ENCODE data around the gene CDC7. TPM values are rescaled to one million over a fixed set of nuclear protein-coding genes. Genes with fewer than 3 reads are reported as not detected.
"Not testable (repeated sequence)": the region's sequence is repeated elsewhere in the genome, so short reads cannot be mapped to it uniquely, and the experiment has no call there.

Gene CDC7
- polyA plus RNA-seq, 3 donors, result 0.41 to 3.4 (median 1.4) TPM

GRCh38 chr1:91505086-91505485 is 4.4 kb downstream of the CDC7 start:
- 67 to 82% (median 76%) methylated on average over 3 of the region's 3 CpGs for WGBS, 3 donors

GRCh38 chr1:91506071-91506470 is 5.4 kb downstream of the CDC7 start:
- no peak overlapping the region for H3K27ac ChIP-seq (ENCODE audit: low read depth, low read length)
- WGBS, 3 donors, result 81 to 85% (median 85%) methylated on average over 4 of the region's 4 CpGs

More at GRCh38 chr1:91505086-91505485, 4.4 kb downstream of the CDC7 start:
- no peak overlapping the region for H3K27ac ChIP-seq (ENCODE audit: low read depth, low read length)

GRCh38 chr1:91507328-91507727 is 6.7 kb downstream of the CDC7 start:
- 71 to 91% (median 89%) methylated on average over 2 of the region's 2 CpGs for WGBS, 3 donors
- H3K27ac ChIP-seq (ENCODE audit: low read depth, low read length), result no peak overlapping the region

GRCh38 chr1:91510754-91511153 is 10.1 kb downstream of the CDC7 start:
- H3K27ac ChIP-seq (ENCODE audit: low read depth, low read length), result no peak overlapping the region

GRCh38 chr1:91511386-91511785 is 10.7 kb downstream of the CDC7 start:
- WGBS, 3 donors, result 30 to 39% (median 38%) methylated on average over 3 of the region's 3 CpGs
- no peak overlapping the region for H3K27ac ChIP-seq (ENCODE audit: low read depth, low read length)

More at GRCh38 chr1:91510754-91511153, 10.1 kb downstream of the CDC7 start:
- 82 to 95% (median 84%) methylated on average over 1 of the region's 1 CpG for WGBS, 3 donors

- H3K27ac ChIP-seq (ENCODE audit: low read depth, low read length), result no peak overlapping the region
- 46 to 70% (median 60%) methylated on average over 2 of the region's 2 CpGs for WGBS, 3 donors
These were observed 12.5 kb downstream of the CDC7 start for GRCh38 chr1:91513160-91513559.

GRCh38 chr1:91513706-91514105 is 13.1 kb downstream of the CDC7 start:
- 88 to 95% (median 95%) methylated on average over 1 of the region's 1 CpG for WGBS, 3 donors
- H3K27ac ChIP-seq (ENCODE audit: low read depth, low read length), result no peak overlapping the region

- no peak overlapping the region for H3K27ac ChIP-seq (ENCODE audit: low read depth, low read length)
- 94 to 99% (median 98%) methylated on average over 3 of the region's 3 CpGs for WGBS, 3 donors
These were observed 15.3 kb downstream of the CDC7 start for GRCh38 chr1:91515994-91516393.

- H3K27ac ChIP-seq (ENCODE audit: low read depth, low read length), result not testable (repeated sequence)
- 88 to 95% (median 92%) methylated on average over 7 of the region's 7 CpGs for WGBS, 3 donors
These were observed 16.0 kb downstream of the CDC7 start for GRCh38 chr1:91516605-91517004.

- not testable (repeated sequence) for H3K27ac ChIP-seq (ENCODE audit: low read depth, low read length)
- WGBS, 3 donors, result 66 to 86% (median 69%) methylated on average over 2 of the region's 2 CpGs
These were observed 18.5 kb downstream of the CDC7 start for GRCh38 chr1:91519167-91519566.

- H3K27ac ChIP-seq (ENCODE audit: low read depth, low read length), result no peak overlapping the region
- 67 to 86% (median 79%) methylated on average over 2 of the region's 2 CpGs for WGBS, 3 donors
These were observed 20.4 kb downstream of the CDC7 start for GRCh38 chr1:91520942-91521507.

GRCh38 chr1:91523482-91523881 is 22.8 kb downstream of the CDC7 start:
- 40 to 88% (median 55%) methylated on average over 1 of the region's 1 CpG for WGBS, 3 donors

GRCh38 chr1:91526496-91526895 is 25.8 kb downstream of the CDC7 start:
- WGBS, 3 donors, result 50 to 59% (median 58%) methylated on average over 5 of the region's 5 CpGs
- H3K27ac ChIP-seq (ENCODE audit: low read depth, low read length), result no peak overlapping the region

More at GRCh38 chr1:91523482-91523881, 22.8 kb downstream of the CDC7 start:
- no peak overlapping the region for H3K27ac ChIP-seq (ENCODE audit: low read depth, low read length)

GRCh38 chr1:91527266-91527765 is 26.7 kb downstream of the CDC7 start:
- 85 to 92% (median 90%) methylated on average over 4 of the region's 4 CpGs for WGBS, 3 donors
- H3K27ac ChIP-seq (ENCODE audit: low read depth, low read length), result no peak overlapping the region

GRCh38 chr1:91527781-91528180 is 27.1 kb downstream of the CDC7 start:
- WGBS, 3 donors, result 63 to 89% (median 67%) methylated on average over 2 of the region's 2 CpGs
- no peak overlapping the region for H3K27ac ChIP-seq (ENCODE audit: low read depth, low read length)

GRCh38 chr1:91529856-91530255 is 29.2 kb downstream of the CDC7 start:
- WGBS, 3 donors, result 53 to 65% (median 55%) methylated on average over 3 of the region's 3 CpGs
- H3K27ac ChIP-seq (ENCODE audit: low read depth, low read length), result no peak overlapping the region

GRCh38 chr1:91533361-91534024 is 32.8 kb downstream of the CDC7 start:
- WGBS, 3 donors, result 93 to 96% (median 96%) methylated on average over 4 of the region's 4 CpGs
- no peak overlapping the region for H3K27ac ChIP-seq (ENCODE audit: low read depth, low read length)

GRCh38 chr1:91535441-91535840 is 34.8 kb downstream of the CDC7 start:
- 96 to 98% (median 96%) methylated on average over 32 to 34 of the region's 34 CpGs for WGBS, 3 donors
- no peak overlapping the region for H3K27ac ChIP-seq (ENCODE audit: low read depth, low read length)

GRCh38 chr1:91537281-91537986 is 36.8 kb downstream of the CDC7 start:
- no peak overlapping the region for H3K27ac ChIP-seq (ENCODE audit: low read depth, low read length)

Data from adipose tissue (tissue), 3 donors.